Activated T-cell treated with anti-CD3 and anti-CD28 coated beads, Interleukin-2, amount 50 U/mL, for 48 hours (primary cell): ENCODE results near the gene AURKAIP1.

ENCODE experiments used
- DNase-seq, 2 experiments: peaks; one replicate each; pipeline ENCODE4 v3.0.0-alpha.2; 2020

AURKAIP1 gene

GRCh38 chr1:1345860-1346500, 29.0 kb downstream of the AURKAIP1 start:
- DNase-seq = no peak

- DNase-seq = no peak
Observed at GRCh38 chr1:1345384-1345783, 29.6 kb downstream of the AURKAIP1 start.

GRCh38 chr1:1344655-1345361, 30.2 kb downstream of the AURKAIP1 start:
- DNase-seq = peak; percentile 71 to 76

GRCh38 chr1:1343811-1344421, 31.1 kb downstream of the AURKAIP1 start:
- DNase-seq = no peak

- no peak for DNase-seq
Observed at GRCh38 chr1:1342584-1343115, 32.4 kb downstream of the AURKAIP1 start.

- DNase-seq = no peak
Observed at GRCh38 chr1:1342061-1342562, 32.9 kb downstream of the AURKAIP1 start.

GRCh38 chr1:1341549-1342021, 33.4 kb downstream of the AURKAIP1 start:
- DNase-seq = no peak

GRCh38 chr1:1340791-1341548, 34.0 kb downstream of the AURKAIP1 start:
- DNase-seq = no peak

GRCh38 chr1:1340185-1340584, 34.8 kb downstream of the AURKAIP1 start:
- no peak for DNase-seq

GRCh38 chr1:1338278-1338677, 36.7 kb downstream of the AURKAIP1 start:
- no peak for DNase-seq

- peak; percentile 63 to 75 for DNase-seq
Observed at GRCh38 chr1:1337793-1338147, 37.2 kb downstream of the AURKAIP1 start.

GRCh38 chr1:1336931-1337792, 37.8 kb downstream of the AURKAIP1 start:
- no peak for DNase-seq

GRCh38 chr1:1336446-1336845, 38.6 kb downstream of the AURKAIP1 start:
- no peak for DNase-seq

GRCh38 chr1:1335792-1336248, 39.2 kb downstream of the AURKAIP1 start:
- DNase-seq = no peak

- no peak for DNase-seq
Observed at GRCh38 chr1:1335283-1335682, 39.7 kb downstream of the AURKAIP1 start.

- DNase-seq = no peak
Observed at GRCh38 chr1:1334835-1335234, 40.2 kb downstream of the AURKAIP1 start.

- DNase-seq = no peak
Observed at GRCh38 chr1:1333551-1334241, 41.3 kb downstream of the AURKAIP1 start.

GRCh38 chr1:1332774-1333480, 42.1 kb downstream of the AURKAIP1 start:
- DNase-seq = no peak

- DNase-seq = no peak
Observed at GRCh38 chr1:1332031-1332755, 42.8 kb downstream of the AURKAIP1 start.
